Measurements from ENCODE around the gene UBAP2.
A peak's percentile ranks its signal among the peaks of the same experiment; 100 is the strongest.

Gene UBAP2

DNA sequence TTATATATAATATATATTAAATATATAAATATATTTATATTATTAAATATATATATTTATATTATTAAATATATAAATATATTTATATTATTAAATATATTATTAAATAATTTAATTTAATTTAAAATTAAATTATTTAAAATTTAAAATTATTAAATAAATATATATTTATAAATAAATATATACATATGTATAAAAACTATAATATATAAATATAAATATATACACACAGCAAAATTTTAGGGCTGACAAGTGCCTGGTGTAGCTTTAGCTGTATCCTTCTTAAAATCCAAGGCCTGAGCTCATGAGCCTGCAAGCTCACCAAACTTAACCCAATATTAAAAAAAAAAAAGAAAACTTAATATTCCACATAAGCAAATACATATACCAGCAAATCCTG lies 53.2 kb downstream of the UBAP2 start:
- ChIA-PET POLR2A (ENCODE audit: low non-redundant PET) (no interaction called here), CTCF (interaction anchor here (0.6 kb wide), 1 partner anchor 368 kb away, joined by 5 read pairs; no protein-coding TSS in a partner anchor)
- no peak overlapping the region for H3K27ac ChIP-seq
- DNase-seq (ENCODE audit: low spot score), result no peak
- TF ChIP-seq, protein P1, sequence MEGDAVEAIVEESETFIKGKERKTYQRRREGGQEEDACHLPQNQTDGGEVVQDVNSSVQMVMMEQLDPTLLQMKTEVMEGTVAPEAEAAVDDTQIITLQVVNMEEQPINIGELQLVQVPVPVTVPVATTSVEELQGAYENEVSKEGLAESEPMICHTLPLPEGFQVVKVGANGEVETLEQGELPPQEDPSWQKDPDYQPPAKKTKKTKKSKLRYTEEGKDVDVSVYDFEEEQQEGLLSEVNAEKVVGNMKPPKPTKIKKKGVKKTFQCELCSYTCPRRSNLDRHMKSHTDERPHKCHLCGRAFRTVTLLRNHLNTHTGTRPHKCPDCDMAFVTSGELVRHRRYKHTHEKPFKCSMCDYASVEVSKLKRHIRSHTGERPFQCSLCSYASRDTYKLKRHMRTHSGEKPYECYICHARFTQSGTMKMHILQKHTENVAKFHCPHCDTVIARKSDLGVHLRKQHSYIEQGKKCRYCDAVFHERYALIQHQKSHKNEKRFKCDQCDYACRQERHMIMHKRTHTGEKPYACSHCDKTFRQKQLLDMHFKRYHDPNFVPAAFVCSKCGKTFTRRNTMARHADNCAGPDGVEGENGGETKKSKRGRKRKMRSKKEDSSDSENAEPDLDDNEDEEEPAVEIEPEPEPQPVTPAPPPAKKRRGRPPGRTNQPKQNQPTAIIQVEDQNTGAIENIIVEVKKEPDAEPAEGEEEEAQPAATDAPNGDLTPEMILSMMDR (conservative IDR thresholded peaks at IDR 0.05; ENCODE audit: low read depth), result no peak

DNA sequence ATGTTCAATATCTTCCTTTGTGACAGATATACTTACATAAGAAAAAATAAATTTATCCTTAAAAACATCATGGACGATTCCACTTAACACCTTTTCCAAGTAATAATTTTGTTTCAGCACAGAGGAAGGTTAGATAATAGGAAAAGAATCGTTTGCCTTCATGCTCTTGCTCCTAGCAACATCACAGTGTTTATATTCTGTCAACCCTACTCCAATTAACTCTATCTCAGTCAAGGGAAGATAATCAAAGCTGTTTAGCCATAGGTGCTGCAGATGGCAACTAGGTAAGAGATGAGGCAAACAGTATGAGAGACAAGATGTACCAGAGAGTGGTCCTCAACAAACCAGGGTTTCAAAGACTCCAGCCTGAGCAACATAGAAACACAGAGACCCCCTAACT lies 55.6 kb downstream of the UBAP2 start:
- TF ChIP-seq, protein P1 (conservative IDR thresholded peaks at IDR 0.05; ENCODE audit: low read depth), result no peak
- DNase-seq (ENCODE audit: low spot score), result no peak
- CTCF ChIA-PET, result no interaction called here
- POLR2A ChIA-PET (ENCODE audit: low non-redundant PET), result no interaction called here
- no peak overlapping the region for H3K27ac ChIP-seq

DNA sequence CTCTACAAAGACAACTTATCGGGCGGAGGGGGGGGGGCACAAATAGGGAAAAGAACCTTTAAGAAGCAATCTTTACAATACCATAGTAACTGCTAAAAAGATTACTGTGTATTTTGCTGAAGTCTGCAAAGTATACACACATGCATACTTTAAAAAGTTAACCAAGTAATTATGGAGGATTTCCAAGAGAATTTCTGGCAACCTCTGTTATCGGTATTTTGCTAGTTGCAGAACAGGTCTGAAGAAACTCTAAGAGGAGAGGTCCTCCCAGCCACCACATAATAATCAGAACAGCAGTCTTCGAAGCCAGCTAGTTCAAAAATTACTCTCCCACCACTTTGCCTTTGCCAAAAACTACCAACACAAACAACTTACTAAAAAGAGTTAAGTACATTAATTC lies 56.1 kb downstream of the UBAP2 start:
- CTCF ChIA-PET, result no interaction called here
- POLR2A ChIA-PET (ENCODE audit: low non-redundant PET), result no interaction called here
- H3K27ac ChIP-seq, result no peak overlapping the region
- TF ChIP-seq, protein P1 (conservative IDR thresholded peaks at IDR 0.05; ENCODE audit: low read depth), result no peak
- no peak for DNase-seq (ENCODE audit: low spot score)

DNA sequence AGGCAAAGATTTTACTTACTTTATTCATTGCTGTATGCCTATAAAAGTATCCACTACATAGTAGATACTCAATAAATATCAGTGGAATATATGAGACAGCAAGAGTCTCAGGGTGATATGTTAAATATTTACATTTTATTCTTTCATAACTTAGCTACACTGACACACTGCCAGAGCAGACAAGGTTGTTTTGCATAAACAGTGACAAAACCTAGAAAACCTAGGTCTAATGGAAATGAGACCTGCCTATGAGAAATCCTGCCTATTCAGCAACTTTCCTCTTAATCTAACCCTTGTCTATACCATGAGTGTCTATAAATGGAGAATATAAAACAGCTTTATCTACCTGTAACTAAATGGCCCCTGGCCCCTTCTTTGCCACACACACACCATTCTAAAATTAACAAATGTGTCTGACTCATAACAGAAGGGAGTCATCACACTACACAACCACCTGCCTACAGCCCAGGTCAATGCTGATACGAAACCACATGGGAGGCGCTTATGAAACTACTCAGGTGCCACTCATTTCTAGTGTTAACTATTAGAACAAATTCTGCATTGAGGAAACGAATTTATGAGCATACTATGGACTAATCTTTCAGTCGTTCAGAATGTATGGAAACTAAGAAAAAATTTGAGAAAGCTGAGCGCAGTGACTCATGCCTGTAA lies 60.3 kb downstream of the UBAP2 start:
- ChIA-PET POLR2A (ENCODE audit: low non-redundant PET) (no interaction called here), CTCF (interaction anchor here (0.7 kb wide), 1 partner anchor 131 kb away, joined by 4 read pairs; no protein-coding TSS in a partner anchor)
- peak; percentile 42 for DNase-seq (ENCODE audit: low spot score)
- TF ChIP-seq, protein P1 (conservative IDR thresholded peaks at IDR 0.05; ENCODE audit: low read depth), result no peak
- H3K27ac ChIP-seq, result no peak overlapping the region

DNA sequence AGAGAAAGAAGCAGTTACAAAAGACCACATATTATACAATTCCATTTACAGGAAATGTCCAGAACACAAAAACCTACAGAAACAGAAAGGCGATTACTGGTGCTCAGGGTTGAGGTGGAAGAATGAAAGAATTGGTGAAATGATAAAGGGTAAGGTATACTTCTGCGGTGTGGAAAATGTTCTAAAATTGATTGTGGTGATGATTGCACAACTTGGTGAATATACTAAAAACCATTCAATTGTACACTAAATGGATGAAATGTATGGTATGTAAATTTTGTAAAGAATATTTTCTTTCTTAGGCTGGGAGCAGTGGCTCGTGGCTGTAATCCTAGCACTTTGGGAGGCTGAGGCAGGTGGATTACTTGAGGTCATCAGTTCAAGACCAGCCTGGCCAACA lies 72.3 kb downstream of the UBAP2 start:
- ChIA-PET CTCF (no interaction called here), POLR2A (ENCODE audit: low non-redundant PET) (no interaction called here)
- TF ChIP-seq, protein P1 (conservative IDR thresholded peaks at IDR 0.05; ENCODE audit: low read depth), result no peak
- no peak overlapping the region for H3K27ac ChIP-seq
- DNase-seq (ENCODE audit: low spot score), result no peak

DNA sequence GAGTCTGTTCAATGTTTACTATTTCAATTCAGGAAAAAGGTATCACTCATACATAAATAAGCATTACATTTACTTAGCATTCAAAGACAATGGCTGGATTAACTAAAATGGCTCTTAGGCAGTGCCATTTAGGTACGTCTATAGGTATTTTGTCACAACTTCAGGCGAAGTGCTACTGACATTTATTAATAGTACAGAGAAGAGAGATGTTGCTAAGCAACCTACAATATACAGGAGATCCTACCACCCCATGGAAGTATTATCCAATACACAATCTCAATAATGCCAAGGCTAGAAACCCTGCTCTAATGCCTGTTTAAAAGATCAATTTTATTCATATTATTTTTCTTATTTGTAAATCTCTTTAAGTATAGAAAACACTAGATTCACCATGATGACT lies 76.0 kb downstream of the UBAP2 start:
- ChIA-PET POLR2A (ENCODE audit: low non-redundant PET) (interaction anchor here (0.6 kb wide), 1 partner anchor 45 kb away, joined by 3 read pairs; no protein-coding TSS in a partner anchor), CTCF (interaction anchor here (0.7 kb wide), 1 partner anchor 101 kb away, joined by 3 read pairs; no protein-coding TSS in a partner anchor)
- TF ChIP-seq, protein P1 (conservative IDR thresholded peaks at IDR 0.05; ENCODE audit: low read depth), result no peak
- no peak for DNase-seq (ENCODE audit: low spot score)
- H3K27ac ChIP-seq, result no peak overlapping the region

Data from RWPE1 (cell line).